HL-60/S4 treated with phorbol 12-myristate 13-acetate at 8.2 ng/mL for 4 days and 3 days (cell line): ENCODE data around the gene TRDN.

Source experiments
- in situ Hi-C: fragments of 300-500 bp; cut with MboI; formaldehyde crosslinking; loops from 2 replicates; pipeline ENCODE4 v1.15.0; 2022; ENCODE audit warnings: low sequenced_read_pairs

Gene TRDN

GRCh38 chr6:123193298-123193697 is 443.5 kb downstream of the TRDN start:
- in situ Hi-C loops = no loop called here

GRCh38 chr6:123189816-123190215 is 446.9 kb downstream of the TRDN start:
- in situ Hi-C loops = no loop called here

- in situ Hi-C loops = no loop called here
Measured at GRCh38 chr6:123182998-123183397, 453.8 kb downstream of the TRDN start.

GRCh38 chr6:123176706-123177105 is 460.0 kb downstream of the TRDN start:
- in situ Hi-C loops = no loop called here

GRCh38 chr6:123171341-123172115 is 465.2 kb downstream of the TRDN start:
- in situ Hi-C loops = no loop called here

- in situ Hi-C loops = no loop called here
Measured at GRCh38 chr6:123169774-123170095, 467.0 kb downstream of the TRDN start.

- in situ Hi-C loops = no loop called here
Measured at GRCh38 chr6:123168892-123169773, 467.6 kb downstream of the TRDN start.

- in situ Hi-C loops = no loop called here
Measured at GRCh38 chr6:123168466-123168865, 468.3 kb downstream of the TRDN start.
